Loucy (cell line): ENCODE data around the gene GGCX.
A peak's percentile ranks its signal among the peaks of the same experiment; 100 is the strongest.

ENCODE experiments used
- H2AFZ ChIP-seq: fragments of 200-600 bp; sonication (generic); 2 replicates; pipeline ENCODE4 v1.6.0; 2016; ENCODE audit warnings: antibody characterized with exemption, mild to moderate bottlenecking, low read length, moderate library complexity
- H3F3A ChIP-seq: fragments of 200-600 bp; 2 replicates; pipeline ENCODE4 v1.6.0; 2016; ENCODE audit warnings: antibody characterized with exemption, low read depth, mild to moderate bottlenecking
- H3K27me3 ChIP-seq: fragments of 200-600 bp; sonication (generic); 2 replicates; pipeline ENCODE4 v1.6.1; 2014; ENCODE audit warnings: low read length, mild to moderate bottlenecking; ENCODE audit not compliant: insufficient read depth, poor library complexity, severe bottlenecking
- H3K36me3 ChIP-seq: fragments of 200-600 bp; sonication (generic); 2 replicates; pipeline ENCODE4 v1.6.1; 2016; ENCODE audit warnings: low read length; ENCODE audit not compliant: insufficient read depth
- H3K4me1 ChIP-seq: fragments of 200-600 bp; sonication (generic); 2 replicates; pipeline ENCODE4 v1.5.1; 2014; ENCODE audit warnings: low read length, mild to moderate bottlenecking; ENCODE audit not compliant: insufficient read depth, poor library complexity, severe bottlenecking
- H3K4me2 ChIP-seq: fragments of 200-600 bp; sonication (generic); 2 replicates; pipeline ENCODE4 v1.6.0; 2014; ENCODE audit warnings: antibody characterized with exemption, low read length, low read depth, mild to moderate bottlenecking; ENCODE audit not compliant: poor library complexity, severe bottlenecking
- H3K4me3 ChIP-seq: fragments of 200-600 bp; sonication (generic); 2 replicates; pipeline ENCODE4 v1.5.1; 2014; ENCODE audit warnings: low read length, mild to moderate bottlenecking, mixed read lengths; ENCODE audit not compliant: poor library complexity, severe bottlenecking
- H3K79me2 ChIP-seq: fragments of 200-600 bp; sonication (generic); 2 replicates; pipeline ENCODE4 v1.6.1; 2014; ENCODE audit warnings: low read length; ENCODE audit not compliant: insufficient read depth
- H3K9ac ChIP-seq: fragments of 200-600 bp; sonication (generic); 2 replicates; pipeline ENCODE4 v1.6.0; 2014; ENCODE audit warnings: mild to moderate bottlenecking, low read depth, low read length, moderate library complexity; ENCODE audit not compliant: poor library complexity, severe bottlenecking
- H3K9me2 ChIP-seq: fragments of 200-600 bp; sonication (generic); replicated peaks from 2 replicates; pipeline ENCODE4 v1.6.1; 2016; ENCODE audit warnings: low read depth, low read length, mixed read lengths
- H3K9me3 ChIP-seq: fragments of 200-600 bp; sonication (generic); 2 replicates; pipeline ENCODE4 v1.6.1; 2014; ENCODE audit warnings: mild to moderate bottlenecking, antibody characterized with exemption, low read length, low read depth; ENCODE audit not compliant: insufficient read depth
- H4K20me1 ChIP-seq: fragments of 200-600 bp; sonication (generic); 2 replicates; pipeline ENCODE4 v1.6.0; 2014; ENCODE audit warnings: antibody characterized with exemption, low read length, mild to moderate bottlenecking; ENCODE audit not compliant: insufficient read depth, poor library complexity, severe bottlenecking
- CTCF ChIP-seq: fragments of 200-600 bp; sonication (generic); conservative IDR thresholded peaks from 2 replicates; pipeline ENCODE4 v1.5.1; 2014; ENCODE audit warnings: mild to moderate bottlenecking, antibody characterized with exemption, low read length
- EZH2phosphoT487 ChIP-seq: fragments of 200-600 bp; IDR thresholded peaks from 2 replicates; pipeline ENCODE4 v1.6.1; 2018; ENCODE audit warnings: antibody characterized with exemption, mild to moderate bottlenecking, moderate library complexity, borderline replicate concordance

GGCX gene

GRCh38 chr2:85514323-85514722 is 47.0 kb downstream of the GGCX start:
- no peaks in the 10 kb centered on the region for H3K9me2 ChIP-seq
- no peak overlapping the region for H3K9ac ChIP-seq
- H3K4me2 ChIP-seq, result no peak overlapping the region
- no peak overlapping the region for H2AFZ ChIP-seq
- no peaks in the 10 kb centered on the region for H3K79me2 ChIP-seq
- H3K27me3 ChIP-seq, result no peaks in the 10 kb centered on the region
- no peak for TF ChIP-seq CTCF
- no peak for TF ChIP-seq EZH2phosphoT487
- H3K36me3 ChIP-seq, result no peaks in the 10 kb centered on the region
- no peaks in the 10 kb centered on the region for H3F3A ChIP-seq
- H3K4me1 ChIP-seq, result no peaks in the 10 kb centered on the region
- no peaks in the 10 kb centered on the region for H3K9me3 ChIP-seq
- no peaks in the 10 kb centered on the region for H4K20me1 ChIP-seq
- no peak overlapping the region for H3K4me3 ChIP-seq

- TF ChIP-seq CTCF (no peak), EZH2phosphoT487 (no peak)
- Histone ChIP-seq H3K4me1 (no peaks in the 10 kb centered on the region), H3F3A (no peaks in the 10 kb centered on the region), H3K27me3 (no peaks in the 10 kb centered on the region), H3K4me2 (no peak overlapping the region), H4K20me1 (no peaks in the 10 kb centered on the region), H3K4me3 (no peak overlapping the region), H3K36me3 (no peaks in the 10 kb centered on the region), H3K79me2 (no peaks in the 10 kb centered on the region), H2AFZ (0 out of 2 replicates have a peak overlapping the region, but pooled peaks have one; percentile 24), H3K9ac (no peak overlapping the region), H3K9me3 (no peaks in the 10 kb centered on the region), H3K9me2 (no peaks in the 10 kb centered on the region)
Measured at GRCh38 chr2:85511008-85511811, 50.1 kb downstream of the GGCX start.

GRCh38 chr2:85506768-85507181 is 54.5 kb downstream of the GGCX start:
- Histone ChIP-seq H3K4me1 (peaks cover 31% of the 10 kb centered on the region), H3K9me2 (no peaks in the 10 kb centered on the region), H3K4me3 (no peak overlapping the region), H3K27me3 (no peaks in the 10 kb centered on the region), H3K36me3 (no peaks in the 10 kb centered on the region), H4K20me1 (no peaks in the 10 kb centered on the region), H3K9ac (no peak overlapping the region), H3K4me2 (no peak overlapping the region), H3K9me3 (no peaks in the 10 kb centered on the region), H3F3A (no peaks in the 10 kb centered on the region), H3K79me2 (no peaks in the 10 kb centered on the region), H2AFZ (no peak overlapping the region)
- no peak for TF ChIP-seq EZH2phosphoT487
- TF ChIP-seq CTCF, result no peak
